Chondrocyte (in vitro differentiated cells): ENCODE measurements around the gene SORL1. TPM values are rescaled to one million over a fixed set of nuclear protein-coding genes. Genes with fewer than 3 reads are reported as not detected.

Source experiments
- DNase-seq: peaks from one replicate; pipeline ENCODE4 v3.0.0; 2021; ENCODE audit warnings: mixed read lengths, low spot score
- H3K27ac Mint-ChIP-seq: one replicate; pipeline ENCODE4 v1.8.0; 2021; ENCODE audit warnings: mild to moderate bottlenecking, moderate library complexity, mixed read lengths; ENCODE audit not compliant: unreplicated experiment
- H3K27me3 Mint-ChIP-seq: 2 replicates; pipeline ENCODE4 v1.8.0; 2021; ENCODE audit warnings: low read depth, mixed read lengths
- H3K36me3 Mint-ChIP-seq: 2 replicates; pipeline ENCODE4 v1.8.0; 2021; ENCODE audit warnings: low read depth, mixed read lengths
- H3K4me1 Mint-ChIP-seq: 2 replicates; pipeline ENCODE4 v1.8.0; 2021; ENCODE audit warnings: low read depth, mild to moderate bottlenecking, mixed read lengths
- H3K4me3 Mint-ChIP-seq: one replicate; pipeline ENCODE4 v1.8.0; 2021; ENCODE audit warnings: mild to moderate bottlenecking, moderate library complexity, mixed read lengths; ENCODE audit not compliant: unreplicated experiment
- H3K9me3 Mint-ChIP-seq: 2 replicates; pipeline ENCODE4 v1.8.0; 2021; ENCODE audit warnings: low read depth, mixed read lengths
- total RNA-seq: library from RNA; stranded (reverse); gene quantifications from 3 replicates; pipeline ENCODE4 v1.2.1, GENCODE V29; 2021
- TF ChIP-seq, protein P1 (sequence below): fragments of 200-600 bp; sonication (generic); IDR thresholded peaks from 2 replicates; pipeline ENCODE4 v1.5.0; 2021; ENCODE audit warnings: antibody characterized with exemption, mild to moderate bottlenecking, moderate library complexity

Gene SORL1
- total RNA-seq, 1 donor from 2014 or later: 0.87 TPM

- Mint-ChIP-seq H3K4me3 (no peak overlapping the region), H3K9me3 (peaks cover 2% of the 10 kb centered on the region), H3K27me3 (peaks cover 45% of the 10 kb centered on the region), H3K27ac (no peak overlapping the region), H3K4me1 (peaks cover 25% of the 10 kb centered on the region), H3K36me3 (peaks cover 3% of the 10 kb centered on the region)
- TF ChIP-seq, protein P1, sequence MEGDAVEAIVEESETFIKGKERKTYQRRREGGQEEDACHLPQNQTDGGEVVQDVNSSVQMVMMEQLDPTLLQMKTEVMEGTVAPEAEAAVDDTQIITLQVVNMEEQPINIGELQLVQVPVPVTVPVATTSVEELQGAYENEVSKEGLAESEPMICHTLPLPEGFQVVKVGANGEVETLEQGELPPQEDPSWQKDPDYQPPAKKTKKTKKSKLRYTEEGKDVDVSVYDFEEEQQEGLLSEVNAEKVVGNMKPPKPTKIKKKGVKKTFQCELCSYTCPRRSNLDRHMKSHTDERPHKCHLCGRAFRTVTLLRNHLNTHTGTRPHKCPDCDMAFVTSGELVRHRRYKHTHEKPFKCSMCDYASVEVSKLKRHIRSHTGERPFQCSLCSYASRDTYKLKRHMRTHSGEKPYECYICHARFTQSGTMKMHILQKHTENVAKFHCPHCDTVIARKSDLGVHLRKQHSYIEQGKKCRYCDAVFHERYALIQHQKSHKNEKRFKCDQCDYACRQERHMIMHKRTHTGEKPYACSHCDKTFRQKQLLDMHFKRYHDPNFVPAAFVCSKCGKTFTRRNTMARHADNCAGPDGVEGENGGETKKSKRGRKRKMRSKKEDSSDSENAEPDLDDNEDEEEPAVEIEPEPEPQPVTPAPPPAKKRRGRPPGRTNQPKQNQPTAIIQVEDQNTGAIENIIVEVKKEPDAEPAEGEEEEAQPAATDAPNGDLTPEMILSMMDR: no peak
- DNase-seq: no peak
Measured at GRCh38 chr11:121449626-121450025, 2.5 kb upstream of the SORL1 start.

DNA sequence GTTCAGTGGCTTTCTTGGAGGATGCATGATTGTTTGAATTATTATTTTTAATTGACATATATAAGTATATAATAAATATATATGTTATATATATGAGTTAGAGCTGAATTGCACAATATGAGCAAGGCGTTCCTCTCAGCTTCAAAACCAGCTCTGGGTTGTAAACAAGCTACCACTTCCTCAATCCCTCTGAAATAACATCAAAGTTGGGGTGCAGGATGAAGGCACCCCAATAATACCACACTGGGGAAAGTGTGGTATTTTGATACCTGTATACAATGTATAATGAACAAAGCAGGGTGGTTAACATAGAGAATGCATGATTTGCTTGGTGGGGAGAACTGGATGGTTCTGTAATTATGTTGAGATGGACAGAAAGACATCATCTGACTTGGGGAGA is 1.7 kb upstream of the SORL1 start:
- peaks cover 48% of the 10 kb centered on the region for H3K27me3 Mint-ChIP-seq
- H3K4me3 Mint-ChIP-seq: no peak overlapping the region
- peaks cover 3% of the 10 kb centered on the region for H3K36me3 Mint-ChIP-seq
- H3K27ac Mint-ChIP-seq: no peak overlapping the region
- H3K9me3 Mint-ChIP-seq: peaks cover 2% of the 10 kb centered on the region
- H3K4me1 Mint-ChIP-seq: peaks cover 24% of the 10 kb centered on the region
- DNase-seq: no peak
- TF ChIP-seq, protein P1: no peak

GRCh38 chr11:121451178-121451985 is 732 bp upstream of the SORL1 start:
- Mint-ChIP-seq H3K27me3 (peaks cover 48% of the 10 kb centered on the region), H3K9me3 (peaks cover 2% of the 10 kb centered on the region), H3K4me3 (peak overlapping the region; percentile 65), H3K4me1 (peaks cover 14% of the 10 kb centered on the region), H3K36me3 (peaks cover 3% of the 10 kb centered on the region), H3K27ac (no peak overlapping the region)
- no peak for DNase-seq
- TF ChIP-seq, protein P1: no peak

DNA sequence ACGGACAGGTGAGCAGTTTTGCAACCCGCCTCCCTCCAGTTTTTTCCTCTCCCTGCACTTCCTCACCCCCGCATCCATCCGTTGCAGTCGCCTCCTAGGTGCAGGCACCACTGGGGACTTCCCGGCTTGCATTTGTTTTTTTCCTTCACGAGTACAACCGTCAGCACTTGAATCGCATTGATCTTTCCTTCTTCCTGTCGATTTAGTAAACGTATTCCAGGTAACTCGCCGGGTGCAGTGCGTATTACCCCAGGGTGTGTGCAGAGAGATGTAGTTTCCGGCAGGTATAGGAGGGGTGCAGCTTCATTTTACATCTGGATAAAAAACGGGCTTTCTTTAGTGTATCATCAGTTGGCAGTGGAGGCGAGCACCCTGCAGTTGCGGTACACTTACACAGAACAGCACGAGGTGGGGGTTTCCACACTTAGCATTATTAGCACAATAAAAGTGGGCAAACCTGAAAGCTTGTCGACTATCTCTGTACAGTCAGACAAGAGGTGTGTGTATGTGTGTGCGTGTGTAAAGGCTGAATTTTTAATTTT is 566 bp downstream of the SORL1 start, which contains the start of gene SORL1-AS1:
TSS of gene SORL1-AS1 (minus strand) at position 359 of the 542 bp plus-strand sequence.
- Mint-ChIP-seq H3K27me3 (peaks cover 58% of the 10 kb centered on the region), H3K4me3 (peak within 1 kb of the TSS; percentile 72), H3K27ac (no peak within 1 kb of the TSS), H3K36me3 (peaks cover 3% of the 10 kb centered on the region), H3K4me1 (peaks cover 11% of the 10 kb centered on the region), H3K9me3 (peaks cover 2% of the 10 kb centered on the region)
- no peak for DNase-seq
- TF ChIP-seq, protein P1: no peak

- no peak overlapping the region for H3K4me3 Mint-ChIP-seq
- H3K27me3 Mint-ChIP-seq: peaks cover 63% of the 10 kb centered on the region
- peaks cover 3% of the 10 kb centered on the region for H3K36me3 Mint-ChIP-seq
- no peak for DNase-seq
- TF ChIP-seq, protein P1: no peak
- H3K9me3 Mint-ChIP-seq: peaks cover 2% of the 10 kb centered on the region
- peaks cover 11% of the 10 kb centered on the region for H3K4me1 Mint-ChIP-seq
- no peak overlapping the region for H3K27ac Mint-ChIP-seq
Measured at GRCh38 chr11:121453589-121454299, 1.6 kb downstream of the SORL1 start.
